Measurements from ENCODE around the gene ADAM8. TPM values are rescaled to one million over a fixed set of nuclear protein-coding genes. Genes with fewer than 3 reads are reported as not detected.

Gene ADAM8
- total and polyA plus RNA-seq, 2 of the 4 experiments (the other 2 are of a cell fraction): under 0.01 to 0.74 TPM

GRCh38 chr10:133271521-133272300 lies 5.0 kb downstream of the ADAM8 start:
- H3K4me2 ChIP-seq (ENCODE audit: low read depth, low read length): no peak overlapping the region
- no peak overlapping the region for H4K5ac ChIP-seq (ENCODE audit: low read depth, low read length)
- no peak overlapping the region for H2BK20ac ChIP-seq (ENCODE audit: low read depth, low read length)
- H3K9me3 ChIP-seq (ENCODE audit: control insufficient read depth, insufficient read depth, low read length): no peaks in the 10 kb centered on the region
- H3K27ac ChIP-seq (ENCODE audit: insufficient read depth, low read length): no peak overlapping the region
- H3K4ac ChIP-seq (ENCODE audit: low read depth, low read length): no peak overlapping the region
- H3K4me3 ChIP-seq (ENCODE audit: insufficient read depth, low read depth, low read length): no peak overlapping the region
- 88% methylated on average over 14 of the region's 35 CpGs; no CpG with 5 or more reads in 1 of the 2 experiments for WGBS, 2 experiments (ENCODE audit: extremely low coverage in 2 of 2, insufficient read length in 1 of 2)
- H3K23ac ChIP-seq (ENCODE audit: low read depth, low read length): no peak overlapping the region
- H2BK15ac ChIP-seq (ENCODE audit: low read depth, low read length): no peak overlapping the region
- H3K27me3 ChIP-seq (ENCODE audit: control insufficient read depth, insufficient read depth, low read length): peaks cover 9% of the 10 kb centered on the region
- intact Hi-C loops (cut with micrococcal nuclease): no loop called here
- no peak overlapping the region for H2AK5ac ChIP-seq (ENCODE audit: low read depth, low read length)
- dilution Hi-C loops (cut with HindIII; ENCODE audit: low sequenced_read_pairs, unreplicated experiment): no loop called here
- H2BK5ac ChIP-seq (ENCODE audit: low read depth, low read length, poor library complexity, severe bottlenecking): no peak overlapping the region
- no peaks in the 10 kb centered on the region for H4K20me1 ChIP-seq (ENCODE audit: insufficient read depth, low read length)
- no peaks in the 10 kb centered on the region for H3K9me1 ChIP-seq (ENCODE audit: insufficient read depth, low read length)
- H2AFZ ChIP-seq (replicated peaks; ENCODE audit: low read length, poor library complexity): no peak overlapping the region
- no peak for ATAC-seq (ENCODE audit: low read depth)
- no peak for TF ChIP-seq RAD21 (IDR thresholded peaks at IDR 0.05; ENCODE audit: low read length)
- H3K14ac ChIP-seq (replicated peaks; ENCODE audit: low read depth, low read length): no peak overlapping the region
- H4K91ac ChIP-seq (ENCODE audit: insufficient read depth, low read depth, low read length): no peak overlapping the region
- H3K56ac ChIP-seq (ENCODE audit: extremely low read depth, insufficient read depth, low read length): no peak overlapping the region
- no peaks in the 10 kb centered on the region for H3K79me1 ChIP-seq (ENCODE audit: low read depth in 1 of 2, low read length in 2 of 2)
- no peak overlapping the region for H4K8ac ChIP-seq (ENCODE audit: low read depth in 2 of 2, low read length in 2 of 2)
- no peak overlapping the region for H2AK9ac ChIP-seq (replicated peaks; ENCODE audit: low read depth, low read length, poor library complexity)
- ChIA-PET CTCF (no interaction called here), POLR2A (ENCODE audit: unreplicated experiment) (no interaction called here)
- in situ Hi-C loops (cut with MboI; ENCODE audit: low sequenced_read_pairs): loop anchor here (25.0 kb wide), 1 partner anchor 609 kb away; no protein-coding TSS in a partner anchor
- no peak overlapping the region for H3K9ac ChIP-seq (ENCODE audit: low read depth, low read length)
- no peaks in the 10 kb centered on the region for H3K4me1 ChIP-seq (ENCODE audit: control insufficient read depth, insufficient read depth, low read length)
- DNase-seq: no peak
- no peak overlapping the region for H3K18ac ChIP-seq (ENCODE audit: low read depth, low read length)
- no peak overlapping the region for H2BK120ac ChIP-seq (ENCODE audit: low read depth, low read length)
- no TSS peak for BruUV-seq (replicated peaks)
- H3K36me3 ChIP-seq (ENCODE audit: control insufficient read depth, insufficient read depth, low read length): peaks cover 4% of the 10 kb centered on the region; the same call in 1 of the 2 replicates
